ENCODE results near the gene HLA-DQA1.
A peak's percentile ranks its signal among the peaks of the same experiment; 100 is the strongest.

The HLA-DQA1 gene

DNA sequence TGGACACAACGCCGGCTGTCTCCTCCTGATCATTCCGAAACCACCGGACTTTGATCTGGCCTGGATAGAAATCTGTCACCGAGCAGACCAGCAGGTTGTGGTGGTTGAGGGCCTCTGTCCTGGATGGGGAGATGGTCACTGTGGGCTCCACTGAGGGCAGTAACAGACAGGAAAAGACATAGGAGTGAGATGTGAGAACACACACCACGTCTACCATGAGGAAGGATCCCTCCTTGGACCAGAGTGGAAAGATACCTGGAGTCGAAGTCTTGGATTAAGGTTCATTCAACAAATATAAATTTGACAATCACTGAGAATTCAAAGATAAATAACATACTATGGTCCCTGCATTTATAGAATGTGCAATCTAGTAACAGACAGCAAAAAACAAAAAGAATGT lies 24.9 kb downstream of the HLA-DQA1 start:
- Histone ChIP-seq H3K4me3 (no peak overlapping the region), H3K27ac (no peak overlapping the region)
- TF ChIP-seq, protein P1, sequence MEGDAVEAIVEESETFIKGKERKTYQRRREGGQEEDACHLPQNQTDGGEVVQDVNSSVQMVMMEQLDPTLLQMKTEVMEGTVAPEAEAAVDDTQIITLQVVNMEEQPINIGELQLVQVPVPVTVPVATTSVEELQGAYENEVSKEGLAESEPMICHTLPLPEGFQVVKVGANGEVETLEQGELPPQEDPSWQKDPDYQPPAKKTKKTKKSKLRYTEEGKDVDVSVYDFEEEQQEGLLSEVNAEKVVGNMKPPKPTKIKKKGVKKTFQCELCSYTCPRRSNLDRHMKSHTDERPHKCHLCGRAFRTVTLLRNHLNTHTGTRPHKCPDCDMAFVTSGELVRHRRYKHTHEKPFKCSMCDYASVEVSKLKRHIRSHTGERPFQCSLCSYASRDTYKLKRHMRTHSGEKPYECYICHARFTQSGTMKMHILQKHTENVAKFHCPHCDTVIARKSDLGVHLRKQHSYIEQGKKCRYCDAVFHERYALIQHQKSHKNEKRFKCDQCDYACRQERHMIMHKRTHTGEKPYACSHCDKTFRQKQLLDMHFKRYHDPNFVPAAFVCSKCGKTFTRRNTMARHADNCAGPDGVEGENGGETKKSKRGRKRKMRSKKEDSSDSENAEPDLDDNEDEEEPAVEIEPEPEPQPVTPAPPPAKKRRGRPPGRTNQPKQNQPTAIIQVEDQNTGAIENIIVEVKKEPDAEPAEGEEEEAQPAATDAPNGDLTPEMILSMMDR (IDR thresholded peaks at IDR 0.05) = no peak
- DNase-seq (ENCODE audit: low spot score) = no peak

DNA sequence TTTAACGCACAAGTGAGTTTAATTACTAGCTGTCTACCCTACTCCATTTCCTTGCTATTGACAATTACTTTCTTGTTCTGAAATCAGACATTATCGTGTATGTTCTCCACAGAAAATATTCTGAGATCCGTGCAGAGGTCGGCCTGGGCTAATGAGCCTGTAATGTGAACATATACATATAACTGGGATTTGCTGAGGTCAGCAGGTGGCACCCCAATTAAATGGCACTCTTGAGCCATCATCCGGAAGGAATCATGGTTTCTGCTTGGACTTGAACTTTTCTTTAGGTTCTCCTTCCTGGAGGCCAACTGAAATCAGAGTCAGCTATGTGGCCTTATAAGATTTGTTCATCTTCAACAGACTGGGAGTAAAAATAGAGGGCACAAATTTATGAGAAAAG lies 25.6 kb downstream of the HLA-DQA1 start:
- TF ChIP-seq, protein P1 (IDR thresholded peaks at IDR 0.05) = no peak
- no peak overlapping the region for H3K4me3 ChIP-seq
- H3K27ac ChIP-seq = no peak overlapping the region
- DNase-seq (ENCODE audit: low spot score) = no peak

GRCh38 chr6:32664354-32664753 lies 27.1 kb downstream of the HLA-DQA1 start:
- TF ChIP-seq, protein P1 (IDR thresholded peaks at IDR 0.05) = no peak
- DNase-seq (ENCODE audit: low spot score) = no peak
- no peak overlapping the region for H3K27ac ChIP-seq
- no peak overlapping the region for H3K4me3 ChIP-seq

DNA sequence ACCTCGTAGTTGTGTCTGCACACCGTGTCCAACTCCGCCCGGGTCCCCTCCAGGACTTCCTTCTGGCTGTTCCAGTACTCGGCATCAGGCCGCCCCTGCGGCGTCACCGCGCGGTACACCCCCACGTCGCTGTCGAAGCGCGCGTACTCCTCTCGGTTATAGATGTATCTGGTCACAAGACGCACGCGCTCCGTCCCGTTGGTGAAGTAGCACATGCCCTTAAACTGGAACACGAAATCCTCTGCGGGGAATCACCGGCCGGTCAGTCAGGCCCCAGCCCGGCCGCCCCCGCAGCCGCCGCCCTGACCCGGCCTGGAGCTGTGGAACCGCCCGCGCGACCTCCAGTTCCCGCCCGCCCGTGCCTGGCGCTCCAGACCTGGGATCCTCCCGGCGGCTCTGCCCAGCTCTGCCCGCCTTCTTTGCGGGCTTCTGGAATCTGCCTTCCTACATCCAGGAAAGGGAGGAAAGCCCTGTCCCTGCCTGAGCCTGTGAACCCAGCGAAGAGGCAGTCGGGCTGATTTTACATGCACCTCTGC lies 27.7 kb downstream of the HLA-DQA1 start:
- DNase-seq (ENCODE audit: low spot score) = no peak
- Histone ChIP-seq H3K27ac (no peak overlapping the region), H3K4me3 (peak overlapping the region; percentile 47)
- TF ChIP-seq, protein P1 (IDR thresholded peaks at IDR 0.05) = no peak

- Histone ChIP-seq H3K4me3 (no peak overlapping the region), H3K27ac (no peak overlapping the region)
- DNase-seq (ENCODE audit: low spot score) = no peak
- TF ChIP-seq, protein P1 (IDR thresholded peaks at IDR 0.05) = no peak
These were observed 28.5 kb downstream of the HLA-DQA1 start for GRCh38 chr6:32665661-32666060.

GRCh38 chr6:32666420-32667300 lies 29.5 kb downstream of the HLA-DQA1 start, which contains the start of gene HLA-DQB1:
HLA-DQB1 (minus strand) TSS chr6:32666657; CDS start chr6:32666607, 50 bp downstream.
- no peak within 1 kb of the TSS for H3K4me3 ChIP-seq
- no peak within 1 kb of the TSS for H3K27ac ChIP-seq
- DNase-seq (ENCODE audit: low spot score) = no peak
- TF ChIP-seq, protein P1 (IDR thresholded peaks at IDR 0.05) = no peak

All from coronary artery (tissue), 2 donors.